OCI-LY7 (cell line): ENCODE measurements around the gene MKKS.

Experiments
- CTCF ChIP-seq: fragments of 200-600 bp; sonication (generic); conservative IDR thresholded peaks from 2 replicates; pipeline ENCODE4 v1.5.1; 2014; ENCODE audit warnings: mild to moderate bottlenecking, antibody characterized with exemption, low read length, moderate library complexity, mixed read lengths
- EZH2phosphoT487 ChIP-seq: fragments of 200-600 bp; sonication (generic); IDR thresholded peaks from 2 replicates; pipeline ENCODE4 v1.6.1; 2018; ENCODE audit warnings: low read depth, borderline replicate concordance, mild to moderate bottlenecking, mixed run types, antibody characterized with exemption, low read length, moderate library complexity, mixed read lengths

GRCh38 chr20:10429443-10429981 is 4.5 kb downstream of the MKKS start:
- no peak for TF ChIP-seq CTCF
- no peak for TF ChIP-seq EZH2phosphoT487
